ENCODE measurements around the gene KCTD21. TPM values are rescaled to one million over a fixed set of nuclear protein-coding genes. Genes with fewer than 3 reads are reported as not detected.

The KCTD21 gene
- total RNA-seq, 4 donors from 2014 or later = 6.6 to 20.4 (median 8.7) TPM

GRCh38 chr11:78189851-78190250 lies 1.4 kb upstream of the KCTD21 start:
- no peaks in the 10 kb centered on the region for H3K9me3 ChIP-seq
- H3K27ac ChIP-seq = peak overlapping the region; percentile 63 to 91 (median 84)
- peaks cover 0 to 64% (median 16%) of the 10 kb centered on the region in 4 donors for H3K4me1 ChIP-seq
- no peak for DNase-seq (ENCODE audit: low spot score in 2 of 2)
- no peak for TF ChIP-seq POLR2A (IDR thresholded peaks at IDR 0.05)
- TF ChIP-seq EP300 (IDR thresholded peaks at IDR 0.05) = no peak
- no peak for TF ChIP-seq CTCF (IDR thresholded peaks at IDR 0.05)
- WGBS, 2 donors = 29 to 37% methylated on average over 3 of the region's 3 CpGs
- no peaks in the 10 kb centered on the region for H3K27me3 ChIP-seq
- no peaks in the 10 kb centered on the region for H3K36me3 ChIP-seq
- H3K4me3 ChIP-seq = peak overlapping the region in 1 of 4 donors; percentile 75

GRCh38 chr11:78189174-78189724 lies 823 bp upstream of the KCTD21 start:
- Histone ChIP-seq H3K27me3 (no peaks in the 10 kb centered on the region), H3K9me3 (no peaks in the 10 kb centered on the region), H3K27ac (peak overlapping the region; percentile 63 to 91 (median 84)), H3K36me3 (no peaks in the 10 kb centered on the region), H3K4me3 (peak overlapping the region; percentile 58 to 95 (median 82)), H3K4me1 (peaks cover 0 to 64% (median 16%) of the 10 kb centered on the region in 4 donors)
- no peak for DNase-seq (ENCODE audit: low spot score in 2 of 2)
- TF ChIP-seq EP300 (IDR thresholded peaks at IDR 0.05) (no peak), POLR2A (IDR thresholded peaks at IDR 0.05) (no peak), CTCF (IDR thresholded peaks at IDR 0.05) (no peak)
- WGBS, 2 donors = 23 to 26% methylated on average over 17 to 18 of the region's 18 CpGs

GRCh38 chr11:78187366-78188285 lies 800 bp downstream of the KCTD21 start:
- H3K27ac ChIP-seq = peak overlapping the region; percentile 83 to 91 (median 84)
- TF ChIP-seq CTCF (IDR thresholded peaks at IDR 0.05) (no peak), EP300 (IDR thresholded peaks at IDR 0.05) (no peak), POLR2A (IDR thresholded peaks at IDR 0.05) (no peak)
- H3K4me3 ChIP-seq = peak overlapping the region; percentile 58 to 95 (median 82)
- H3K9me3 ChIP-seq = no peaks in the 10 kb centered on the region
- no peak for DNase-seq (ENCODE audit: low spot score in 2 of 2)
- WGBS, 2 donors = 20 to 21% methylated on average over 30 to 31 of the region's 31 CpGs
- peaks cover 0 to 58% (median 15%) of the 10 kb centered on the region in 4 donors for H3K4me1 ChIP-seq
- no peaks in the 10 kb centered on the region for H3K27me3 ChIP-seq
- H3K36me3 ChIP-seq = peaks cover 0 to 5% (median 0%) of the 10 kb centered on the region in 3 donors

- Histone ChIP-seq H3K27me3 (no peaks in the 10 kb centered on the region), H3K4me1 (peaks cover 0 to 16% (median 0%) of the 10 kb centered on the region in 4 donors), H3K9me3 (no peaks in the 10 kb centered on the region), H3K4me3 (no peak overlapping the region), H3K27ac (no peak overlapping the region), H3K36me3 (peaks cover 0 to 24% (median 0%) of the 10 kb centered on the region in 3 donors)
- TF ChIP-seq POLR2A (IDR thresholded peaks at IDR 0.05) (no peak), CTCF (IDR thresholded peaks at IDR 0.05) (no peak), EP300 (IDR thresholded peaks at IDR 0.05) (no peak)
- DNase-seq (ENCODE audit: low spot score in 2 of 2) = no peak
- 74 to 76% methylated on average over 2 of the region's 2 CpGs for WGBS, 2 donors
Observed at GRCh38 chr11:78181185-78181584, 7.2 kb downstream of the KCTD21 start.

- no peaks in the 10 kb centered on the region for H3K9me3 ChIP-seq
- no peak for DNase-seq (ENCODE audit: low spot score in 2 of 2)
- no peak overlapping the region for H3K27ac ChIP-seq
- WGBS, 2 donors = 94 to 98% methylated on average over 4 of the region's 4 CpGs
- peaks cover 0 to 11% (median 0%) of the 10 kb centered on the region in 4 donors for H3K4me1 ChIP-seq
- peaks cover 0 to 27% (median 0%) of the 10 kb centered on the region in 3 donors for H3K36me3 ChIP-seq
- no peak overlapping the region for H3K4me3 ChIP-seq
- no peak for TF ChIP-seq POLR2A (IDR thresholded peaks at IDR 0.05)
- TF ChIP-seq EP300 (IDR thresholded peaks at IDR 0.05) = no peak
- no peak for TF ChIP-seq CTCF (IDR thresholded peaks at IDR 0.05)
- H3K27me3 ChIP-seq = no peaks in the 10 kb centered on the region
Observed at GRCh38 chr11:78180751-78181150, 7.7 kb downstream of the KCTD21 start.

Measured in tibial nerve (tissue), 4 donors.